Osteocyte (in vitro differentiated cells): ENCODE measurements around the gene DVL3. TPM values are rescaled to one million over a fixed set of nuclear protein-coding genes. Genes with fewer than 3 reads are reported as not detected.

ENCODE experiments used
- DNase-seq: peaks from one replicate; pipeline ENCODE4 v3.0.0; 2021; ENCODE audit warnings: mixed read lengths; ENCODE audit not compliant: unreplicated experiment; ENCODE audit errors: extremely low spot score
- H3K27ac Mint-ChIP-seq: one replicate; pipeline ENCODE4 v1.8.0; 2021; ENCODE audit warnings: mild to moderate bottlenecking, mixed read lengths; ENCODE audit not compliant: unreplicated experiment
- H3K27me3 Mint-ChIP-seq: one replicate; pipeline ENCODE4 v1.8.0; 2021; ENCODE audit warnings: mixed read lengths; ENCODE audit not compliant: unreplicated experiment
- H3K36me3 Mint-ChIP-seq: one replicate; pipeline ENCODE4 v1.8.0; 2021; ENCODE audit warnings: mixed read lengths; ENCODE audit not compliant: unreplicated experiment
- H3K4me1 Mint-ChIP-seq: one replicate; pipeline ENCODE4 v1.8.0; 2021; ENCODE audit warnings: mixed read lengths; ENCODE audit not compliant: unreplicated experiment
- H3K4me3 Mint-ChIP-seq: one replicate; pipeline ENCODE4 v1.8.0; 2021; ENCODE audit warnings: mild to moderate bottlenecking, moderate library complexity, mixed read lengths; ENCODE audit not compliant: unreplicated experiment
- H3K9me3 Mint-ChIP-seq: one replicate; pipeline ENCODE4 v1.8.0; 2021; ENCODE audit warnings: mixed read lengths; ENCODE audit not compliant: unreplicated experiment
- CTCF ChIP-seq: fragments of 200-600 bp; sonication (generic); IDR thresholded peaks from 2 replicates; pipeline ENCODE4 v1.5.0; 2021; ENCODE audit warnings: antibody characterized with exemption, mild to moderate bottlenecking, moderate library complexity
- total RNA-seq: library from RNA; stranded (reverse); gene quantifications from 2 replicates; pipeline ENCODE4 v1.2.1, GENCODE V29; 2021

DVL3 gene
- total RNA-seq, 1 donor from 2014 or later: 121 TPM

- DNase-seq: no peak
- Mint-ChIP-seq H3K36me3 (peaks cover 30% of the 10 kb centered on the region), H3K4me1 (peaks cover 60% of the 10 kb centered on the region), H3K4me3 (peak overlapping the region; percentile 97), H3K27me3 (no peaks in the 10 kb centered on the region), H3K27ac (peak overlapping the region; percentile 94), H3K9me3 (no peaks in the 10 kb centered on the region)
- no peak for TF ChIP-seq CTCF
Measured at GRCh38 chr3:184175981-184176376, 20.8 kb downstream of the DVL3 start.

- H3K4me3 Mint-ChIP-seq: peak overlapping the region; percentile 97
- peaks cover 53% of the 10 kb centered on the region for H3K4me1 Mint-ChIP-seq
- no peaks in the 10 kb centered on the region for H3K9me3 Mint-ChIP-seq
- TF ChIP-seq CTCF: no peak
- DNase-seq: peak; percentile 94
- peak overlapping the region; percentile 94 for H3K27ac Mint-ChIP-seq
- H3K36me3 Mint-ChIP-seq: peaks cover 26% of the 10 kb centered on the region
- no peaks in the 10 kb centered on the region for H3K27me3 Mint-ChIP-seq
Measured at GRCh38 chr3:184176377-184177330, 21.5 kb downstream of the DVL3 start.

- TF ChIP-seq CTCF: no peak
- Mint-ChIP-seq H3K27me3 (no peaks in the 10 kb centered on the region), H3K36me3 (peaks cover 26% of the 10 kb centered on the region), H3K9me3 (no peaks in the 10 kb centered on the region), H3K27ac (peak overlapping the region; percentile 94), H3K4me1 (peaks cover 46% of the 10 kb centered on the region), H3K4me3 (peak overlapping the region; percentile 97)
- no peak for DNase-seq
Measured at GRCh38 chr3:184177331-184177731, 22.2 kb downstream of the DVL3 start.

GRCh38 chr3:184177767-184178306 lies 22.7 kb downstream of the DVL3 start:
- Mint-ChIP-seq H3K27ac (peak overlapping the region; percentile 56), H3K4me1 (peaks cover 41% of the 10 kb centered on the region), H3K36me3 (peaks cover 30% of the 10 kb centered on the region), H3K27me3 (no peaks in the 10 kb centered on the region), H3K9me3 (no peaks in the 10 kb centered on the region), H3K4me3 (peak overlapping the region; percentile 44)
- no peak for DNase-seq
- TF ChIP-seq CTCF: no peak

- Mint-ChIP-seq H3K4me3 (no peak overlapping the region), H3K27me3 (no peaks in the 10 kb centered on the region), H3K4me1 (peaks cover 37% of the 10 kb centered on the region), H3K9me3 (no peaks in the 10 kb centered on the region), H3K36me3 (peaks cover 35% of the 10 kb centered on the region), H3K27ac (no peak overlapping the region)
- no peak for DNase-seq
- no peak for TF ChIP-seq CTCF
Measured at GRCh38 chr3:184178521-184179138, 23.5 kb downstream of the DVL3 start.
